GM12891 (cell line): ENCODE measurements around the gene ARMC8.

Experiments
- DNase-seq: peaks from one replicate; pipeline ENCODE4 v3.0.0; 2011; ENCODE audit warnings: low spot score; ENCODE audit not compliant: insufficient read length
- FAIRE-seq: peaks from 2 replicates; lab custom pipeline; 2011; peaks lifted over from hg19 to GRCh38; lab: Jason Lieb, UNC
- PAX5 ChIP-seq: IDR thresholded peaks from 2 replicates; pipeline ENCODE4 v1.6.1; 2011; ENCODE audit warnings: low read length, moderate library complexity, mild to moderate bottlenecking; ENCODE audit not compliant: insufficient read depth, severe bottlenecking
- POLR2A ChIP-seq: IDR thresholded peaks from 2 replicates; pipeline ENCODE4 v1.6.1; 2011; ENCODE audit warnings: low read depth, low read length, control low read depth
- POLR2AphosphoS5 ChIP-seq: IDR thresholded peaks from 2 replicates; pipeline ENCODE4 v1.6.1; 2011; ENCODE audit warnings: low read depth, low read length, control low read depth
- POU2F2 ChIP-seq: IDR thresholded peaks from 2 replicates; pipeline ENCODE4 v1.6.1; 2011; ENCODE audit warnings: low read depth, mild to moderate bottlenecking, control low read depth, low read length, moderate library complexity
- SPI1 ChIP-seq: IDR thresholded peaks from 2 replicates; pipeline ENCODE4 v1.6.1; 2011; ENCODE audit warnings: low read depth, low read length, control low read depth
- TAF1 ChIP-seq: IDR thresholded peaks from 2 replicates; pipeline ENCODE4 v1.6.1; 2011; ENCODE audit warnings: low read depth, low read length, control low read depth

ARMC8 gene

DNA sequence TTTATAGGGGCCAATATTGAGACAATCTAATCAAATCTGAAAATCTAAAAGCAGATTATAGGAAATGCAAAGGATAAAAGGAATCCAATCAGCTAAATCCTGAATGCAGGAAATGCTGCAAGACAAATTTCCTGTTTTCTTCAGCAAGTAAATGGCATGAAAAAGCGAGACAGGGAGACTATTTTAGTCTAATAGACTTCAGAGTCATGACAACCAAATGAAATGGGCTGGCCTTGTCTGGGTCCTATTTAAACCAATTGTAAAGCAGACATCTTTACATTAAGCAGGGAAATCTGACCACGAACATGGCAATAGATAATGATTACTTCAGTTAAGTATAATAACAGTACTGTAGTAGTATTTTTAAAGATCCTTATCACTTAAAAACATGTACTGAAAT lies 14.5 kb upstream of the ARMC8 start:
- FAIRE-seq: no peak
- DNase-seq: no peak
- TF ChIP-seq TAF1 (no peak), POLR2AphosphoS5 (no peak), SPI1 (no peak), POU2F2 (no peak), PAX5 (no peak), POLR2A (no peak)

- TF ChIP-seq PAX5: no peak
- TF ChIP-seq TAF1: no peak
- TF ChIP-seq POU2F2: no peak
- TF ChIP-seq SPI1: no peak
- no peak for TF ChIP-seq POLR2A
- TF ChIP-seq POLR2AphosphoS5: no peak
- FAIRE-seq (no peak), DNase-seq (no peak)
These were observed 13.2 kb upstream of the ARMC8 start for GRCh38 chr3:138173769-138174420.

- TF ChIP-seq POLR2AphosphoS5 (peak; percentile 86), POLR2A (peak; percentile 93), PAX5 (peak; percentile 62), POU2F2 (peak; percentile 67), TAF1 (peak; percentile 73; the same call in 1 of the 2 replicates), SPI1 (peak; percentile 65)
- DNase-seq: peak; percentile 53
- FAIRE-seq: peak; percentile 96
These were observed 12.5 kb upstream of the ARMC8 start, which contains the start of gene DBR1 for GRCh38 chr3:138174421-138175131. Gene DBR1 (minus strand): TSS chr3:138174921. CDS start chr3:138174795, 126 bp downstream.

DNA sequence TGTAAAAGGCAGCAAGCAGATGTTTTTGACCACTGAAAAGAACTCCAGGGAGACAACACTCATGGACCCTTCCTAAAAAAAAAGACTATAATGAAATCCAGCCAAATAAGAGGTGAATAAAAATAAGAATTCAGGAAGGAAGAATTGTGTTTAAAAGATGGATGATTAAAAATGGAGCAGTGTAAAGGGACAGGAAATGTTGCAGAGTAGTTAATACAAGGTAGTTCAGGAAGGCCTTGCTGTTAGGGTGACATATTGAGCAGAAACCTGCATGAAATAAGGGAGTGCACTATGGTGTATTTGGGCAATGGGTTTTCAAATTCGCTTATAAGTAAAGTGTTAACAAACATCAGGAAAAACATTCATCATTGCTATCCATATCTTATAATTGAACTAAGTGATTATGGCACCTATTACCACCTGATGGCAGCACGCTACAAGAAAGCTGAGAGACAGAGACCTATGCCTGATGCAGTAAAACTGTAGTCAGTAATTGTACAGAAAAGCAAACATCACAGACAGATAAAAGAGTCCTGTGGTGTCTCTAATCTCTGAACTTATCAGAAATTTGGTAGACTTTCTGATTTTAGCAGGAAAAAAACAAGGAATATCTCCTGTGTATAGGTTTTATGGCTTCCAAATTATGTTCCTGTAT lies 6.6 kb upstream of the ARMC8 start:
- FAIRE-seq (peak; percentile 81), DNase-seq (no peak)
- TF ChIP-seq POLR2AphosphoS5: no peak

DNA sequence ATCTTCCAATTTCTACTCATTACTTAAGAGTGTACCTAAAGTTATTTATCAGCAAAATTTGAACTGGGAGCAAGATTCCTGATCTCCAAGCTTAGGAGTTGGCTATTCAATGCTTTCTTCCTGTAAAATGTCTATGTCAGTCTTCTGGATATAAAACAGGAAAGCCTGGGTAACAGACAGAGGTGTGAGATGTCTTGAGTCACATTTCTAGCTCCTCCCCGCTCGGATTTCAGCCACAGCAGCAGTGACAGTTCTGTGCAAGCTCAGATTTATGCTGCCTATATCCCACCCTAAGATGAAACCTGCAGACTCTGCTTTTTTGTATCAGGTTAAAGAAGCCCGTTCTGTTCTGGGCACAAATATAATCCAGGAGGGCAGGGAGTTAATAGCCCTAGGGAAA lies 2.1 kb upstream of the ARMC8 start:
- TF ChIP-seq POLR2A (no peak), TAF1 (no peak)
- FAIRE-seq (no peak), DNase-seq (no peak)

DNA sequence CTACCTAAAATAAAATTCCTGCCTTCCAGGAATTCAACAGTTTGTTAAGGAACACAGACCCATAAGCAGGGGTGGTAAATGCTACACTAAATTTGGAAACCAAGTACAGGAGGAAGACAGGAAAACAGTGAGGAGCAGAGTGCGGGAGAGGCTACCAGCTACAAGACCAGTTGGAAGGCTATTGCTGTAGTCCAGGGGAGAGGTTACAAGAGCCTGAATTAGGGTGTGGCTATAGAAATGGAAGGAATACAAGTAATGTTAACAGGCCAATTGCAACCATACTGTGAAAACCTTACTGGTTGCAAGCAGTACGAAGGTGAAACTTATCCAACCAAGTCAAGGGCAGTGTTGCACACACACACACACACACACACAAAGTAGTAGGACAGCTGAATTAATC lies 880 bp upstream of the ARMC8 start:
- DNase-seq (no peak), FAIRE-seq (peak; percentile 40)
- TF ChIP-seq POU2F2 (no peak), POLR2AphosphoS5 (no peak), POLR2A (no peak), SPI1 (no peak), PAX5 (no peak), TAF1 (no peak)

GRCh38 chr3:138186803-138187295 lies 252 bp upstream of the ARMC8 start:
- DNase-seq (no peak), FAIRE-seq (no peak)
- no peak for TF ChIP-seq POU2F2
- TF ChIP-seq SPI1: no peak
- no peak for TF ChIP-seq TAF1
- TF ChIP-seq POLR2A: no peak
- no peak for TF ChIP-seq PAX5
- TF ChIP-seq POLR2AphosphoS5: no peak

GRCh38 chr3:138188013-138188730 lies 1.1 kb downstream of the ARMC8 start:
- peak; percentile 30 for DNase-seq
- no peak for FAIRE-seq

GRCh38 chr3:138195481-138195880 lies 8.4 kb downstream of the ARMC8 start:
- no peak for FAIRE-seq
- no peak for DNase-seq
- TF ChIP-seq PAX5: no peak
- TF ChIP-seq POLR2AphosphoS5: no peak
- TF ChIP-seq TAF1: no peak
- TF ChIP-seq POU2F2: no peak
- no peak for TF ChIP-seq SPI1
- TF ChIP-seq POLR2A: no peak

More at GRCh38 chr3:138188013-138188730, 1.1 kb downstream of the ARMC8 start:
- TF ChIP-seq POLR2A (no peak), PAX5 (no peak), TAF1 (no peak), POU2F2 (no peak), SPI1 (no peak), POLR2AphosphoS5 (no peak)
